Measurements from ENCODE around the gene THAP4. TPM values are rescaled to one million over a fixed set of nuclear protein-coding genes. Genes with fewer than 3 reads are reported as not detected.

Gene THAP4
- total RNA-seq, 2 experiments from 2014 or later = 31.9 to 34.3 TPM

GRCh38 chr2:241540771-241541561 is 96.0 kb downstream of the THAP4 start:
- ChIA-PET POLR2A (no interaction called here), CTCF (no interaction called here)
- no peaks in the 10 kb centered on the region for H3K36me3 Mint-ChIP-seq (ENCODE audit: low read depth)
- H3K9me3 Mint-ChIP-seq = no peaks in the 10 kb centered on the region
- peaks cover 17% of the 10 kb centered on the region for H3K27me3 Mint-ChIP-seq
- H3K4me3 Mint-ChIP-seq = no peak overlapping the region
- H3K27ac Mint-ChIP-seq = no peak overlapping the region
- DNase-seq = peak; percentile 65
- H3K4me1 Mint-ChIP-seq = peaks cover 3% of the 10 kb centered on the region

DNA sequence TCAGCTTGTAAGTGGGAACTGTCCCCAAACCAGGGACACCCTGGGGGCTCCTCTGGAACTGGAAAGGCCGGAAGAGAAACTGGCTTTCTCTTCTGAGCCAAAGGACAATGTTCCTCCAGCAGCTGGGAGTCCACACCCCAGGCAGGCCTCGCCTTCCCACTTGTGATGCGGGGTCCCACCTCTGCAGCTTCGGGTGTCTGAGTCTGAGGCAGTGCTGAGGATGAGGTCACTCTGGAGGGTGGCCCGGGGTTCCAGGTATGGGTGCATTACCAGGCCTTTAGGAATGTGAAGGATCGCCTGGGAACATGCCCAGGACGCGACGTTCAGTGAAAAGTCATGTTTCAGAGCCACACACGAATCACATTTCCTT is 96.6 kb downstream of the THAP4 start:
- no peak for DNase-seq
- POLR2A ChIA-PET = no interaction called here
- no peak overlapping the region for H3K27ac Mint-ChIP-seq
- H3K36me3 Mint-ChIP-seq (ENCODE audit: low read depth) = no peaks in the 10 kb centered on the region
- CTCF ChIA-PET = no interaction called here
- no peaks in the 10 kb centered on the region for H3K9me3 Mint-ChIP-seq
- no peak overlapping the region for H3K4me3 Mint-ChIP-seq
- peaks cover 3% of the 10 kb centered on the region for H3K4me1 Mint-ChIP-seq
- H3K27me3 Mint-ChIP-seq = peaks cover 17% of the 10 kb centered on the region

DNA sequence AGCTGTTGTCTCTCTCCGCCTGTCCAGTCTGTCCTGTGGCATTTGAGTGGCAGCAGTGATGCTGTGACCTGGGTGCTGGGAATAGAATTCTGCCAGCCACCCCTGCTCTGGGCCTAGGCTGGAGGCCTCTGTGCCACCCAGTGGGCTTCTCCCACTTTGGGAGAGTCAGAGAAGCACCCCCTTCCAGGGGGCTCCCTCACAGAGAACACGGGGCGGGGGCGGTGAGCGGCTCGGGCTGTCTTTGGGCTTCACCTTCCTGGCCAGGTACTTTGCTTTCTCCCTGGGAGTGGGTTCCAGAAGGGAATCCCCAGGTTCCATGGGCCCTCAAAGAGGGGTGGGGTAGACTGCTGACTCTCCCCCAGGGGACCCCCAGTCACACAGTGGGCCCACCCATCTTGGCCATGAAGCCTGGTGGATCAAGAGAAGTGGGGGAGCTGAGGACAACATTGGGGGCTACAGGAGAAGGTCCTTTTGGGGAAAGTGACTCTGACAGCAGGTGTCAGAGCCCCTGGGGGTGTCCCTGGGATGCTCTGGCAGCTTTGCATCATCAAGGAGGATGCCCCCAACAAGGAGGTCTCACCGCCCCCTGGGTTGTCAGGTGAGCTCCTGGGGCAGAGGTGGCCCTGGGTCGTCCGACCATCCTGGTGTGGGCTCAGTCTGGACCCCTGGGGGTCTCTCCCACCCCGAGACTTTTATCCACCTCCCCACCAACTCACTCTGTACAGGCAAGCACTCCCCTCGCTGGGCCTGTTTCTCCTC is 97.2 kb downstream of the THAP4 start:
- H3K27ac Mint-ChIP-seq = no peak overlapping the region
- ChIA-PET CTCF (no interaction called here), POLR2A (no interaction called here)
- no peaks in the 10 kb centered on the region for H3K36me3 Mint-ChIP-seq (ENCODE audit: low read depth)
- peaks cover 3% of the 10 kb centered on the region for H3K4me1 Mint-ChIP-seq
- no peak for DNase-seq
- peaks cover 17% of the 10 kb centered on the region for H3K27me3 Mint-ChIP-seq
- H3K9me3 Mint-ChIP-seq = no peaks in the 10 kb centered on the region
- no peak overlapping the region for H3K4me3 Mint-ChIP-seq

- Mint-ChIP-seq H3K4me1 (peaks cover 3% of the 10 kb centered on the region), H3K4me3 (no peak overlapping the region), H3K36me3 (ENCODE audit: low read depth) (no peaks in the 10 kb centered on the region), H3K9me3 (no peaks in the 10 kb centered on the region), H3K27ac (no peak overlapping the region), H3K27me3 (peaks cover 17% of the 10 kb centered on the region)
- ChIA-PET CTCF (no interaction called here), POLR2A (no interaction called here)
- no peak for DNase-seq
Observed at GRCh38 chr2:241538838-241539615, 97.9 kb downstream of the THAP4 start.

- ChIA-PET CTCF (no interaction called here), POLR2A (no interaction called here)
- no peak overlapping the region for H3K4me3 Mint-ChIP-seq
- H3K27ac Mint-ChIP-seq = no peak overlapping the region
- H3K4me1 Mint-ChIP-seq = peaks cover 3% of the 10 kb centered on the region
- no peak for DNase-seq
- H3K36me3 Mint-ChIP-seq (ENCODE audit: low read depth) = no peaks in the 10 kb centered on the region
- H3K27me3 Mint-ChIP-seq = peaks cover 11% of the 10 kb centered on the region
- no peaks in the 10 kb centered on the region for H3K9me3 Mint-ChIP-seq
Observed at GRCh38 chr2:241535871-241536655, 100.9 kb downstream of the THAP4 start.

DNA sequence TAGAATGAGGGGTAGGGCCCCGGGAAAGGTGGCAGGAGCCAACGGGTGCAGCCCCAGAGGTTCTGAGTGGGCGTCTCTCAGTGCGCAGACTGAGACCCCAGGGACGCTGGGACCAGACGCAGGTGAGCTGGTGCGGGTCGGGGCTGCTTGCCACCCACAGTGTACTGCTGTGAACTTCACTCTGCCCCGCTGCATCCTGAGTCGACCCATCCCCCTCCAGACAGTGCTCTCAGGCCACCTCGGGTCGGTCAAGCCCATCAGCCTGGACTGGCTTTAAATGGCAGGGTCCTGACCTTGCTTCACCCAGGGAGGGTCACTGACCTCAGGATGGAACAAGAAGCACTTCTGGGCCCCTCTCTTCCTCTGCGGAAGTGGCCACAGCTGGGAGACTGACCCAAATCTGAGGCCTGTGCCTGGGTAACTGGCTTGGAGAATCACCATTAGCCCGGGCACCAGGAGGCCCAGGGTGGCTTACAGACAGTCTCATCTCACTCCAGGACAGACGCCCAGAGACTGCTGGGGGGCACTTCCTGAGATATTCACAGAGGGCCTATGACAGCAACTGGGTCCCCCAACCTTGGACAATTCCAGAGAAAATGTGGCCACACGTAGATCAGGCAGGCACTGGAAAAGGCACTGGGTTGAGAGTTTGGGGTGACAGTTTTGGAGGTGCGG is 102.1 kb downstream of the THAP4 start:
- H3K4me1 Mint-ChIP-seq = no peaks in the 10 kb centered on the region
- ChIA-PET CTCF (no interaction called here), POLR2A (no interaction called here)
- no peak overlapping the region for H3K4me3 Mint-ChIP-seq
- no peak overlapping the region for H3K27ac Mint-ChIP-seq
- no peaks in the 10 kb centered on the region for H3K9me3 Mint-ChIP-seq
- H3K36me3 Mint-ChIP-seq (ENCODE audit: low read depth) = no peaks in the 10 kb centered on the region
- DNase-seq = no peak
- peaks cover 6% of the 10 kb centered on the region for H3K27me3 Mint-ChIP-seq

Other genes with a start within 250 kb of the THAP4 start
- 100 to 1,000 TPM in 1 of 2 experiments, 10 to 100 TPM in 1; 98.8 to 108 TPM for gene STK25, start 128.6 kb downstream of the THAP4 start, total RNA-seq
- under 1 TPM; 0.08 to 0.15 TPM for gene BOK, start 78.4 kb downstream of the THAP4 start, total RNA-seq
- gene ATG4B, start 535 bp upstream of the THAP4 start, total RNA-seq = 10 to 100 TPM; 84.1 to 87.1 TPM
- 10 to 100 TPM; 54.8 to 57.7 TPM for gene DTYMK, start 49.7 kb upstream of the THAP4 start, total RNA-seq
- 10 to 100 TPM; 26.4 to 27.4 TPM for gene ING5, start 64.9 kb upstream of the THAP4 start, total RNA-seq
- gene D2HGDH, start 97.5 kb upstream of the THAP4 start, total RNA-seq = 10 to 100 TPM; 24.6 to 25.0 TPM
- gene GAL3ST2, start 139.7 kb upstream of the THAP4 start, total RNA-seq = under 1 TPM; 0.23 to 0.58 TPM
- gene NEU4, start 172.0 kb upstream of the THAP4 start, total RNA-seq = under 1 TPM; 0.38 to 0.43 TPM
- 10 to 100 TPM; 17.2 to 17.9 TPM for gene PDCD1, start 221.7 kb upstream of the THAP4 start, total RNA-seq
- gene RTP5, start 232.6 kb upstream of the THAP4 start, total RNA-seq = under 1 TPM in 1 of 2 experiments, not detected in 1; 0.13 TPM

Data from activated CD4-positive, alpha-beta memory T cell treated with anti-CD3 and anti-CD28 coated beads, Interleukin-2, amount 10 ng/mL, durations not matched to agents 7 days and 5 days (primary cell).